Measurements from ENCODE around the gene RFX3.

- no peak for TF ChIP-seq EP300 (IDR thresholded peaks at IDR 0.05)
- no peak for TF ChIP-seq CTCF (IDR thresholded peaks at IDR 0.05)
- no peak for TF ChIP-seq POLR2A (IDR thresholded peaks at IDR 0.05)
Observed at GRCh38 chr9:3367185-3367584, 158.6 kb downstream of the RFX3 start.
